NCI-H524 (cell line): ENCODE results near the gene RNF220.

Experiments
- DNase-seq, 2 experiments: peaks; one replicate each; lab custom pipeline; 2025; lab: John Stamatoyannopoulos, UW

RNF220 gene

GRCh38 chr1:44407430-44408211 lies 2.6 kb downstream of the RNF220 start:
- DNase-seq: peak in 1 of 2 experiments; percentile 14

DNA sequence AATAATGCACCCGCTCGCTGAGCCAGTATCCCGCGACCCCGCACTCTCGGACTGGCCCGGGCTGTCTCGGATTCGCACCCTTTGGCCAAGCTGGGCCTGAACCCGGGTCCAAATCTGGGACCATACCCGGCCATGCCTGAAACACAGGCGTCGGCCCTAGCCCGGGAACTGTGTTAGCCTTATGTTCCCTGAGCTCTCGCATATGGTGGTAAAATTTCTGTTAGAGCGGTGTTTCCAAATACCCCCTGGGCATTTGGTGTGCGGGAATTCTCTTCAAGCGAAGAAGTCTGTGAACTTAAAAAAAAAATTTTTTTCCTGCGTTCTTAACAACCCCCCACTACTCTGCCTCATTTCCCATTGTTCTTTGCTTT lies 3.1 kb downstream of the RNF220 start:
- peak in 1 of 2 experiments; percentile 21 for DNase-seq

DNA sequence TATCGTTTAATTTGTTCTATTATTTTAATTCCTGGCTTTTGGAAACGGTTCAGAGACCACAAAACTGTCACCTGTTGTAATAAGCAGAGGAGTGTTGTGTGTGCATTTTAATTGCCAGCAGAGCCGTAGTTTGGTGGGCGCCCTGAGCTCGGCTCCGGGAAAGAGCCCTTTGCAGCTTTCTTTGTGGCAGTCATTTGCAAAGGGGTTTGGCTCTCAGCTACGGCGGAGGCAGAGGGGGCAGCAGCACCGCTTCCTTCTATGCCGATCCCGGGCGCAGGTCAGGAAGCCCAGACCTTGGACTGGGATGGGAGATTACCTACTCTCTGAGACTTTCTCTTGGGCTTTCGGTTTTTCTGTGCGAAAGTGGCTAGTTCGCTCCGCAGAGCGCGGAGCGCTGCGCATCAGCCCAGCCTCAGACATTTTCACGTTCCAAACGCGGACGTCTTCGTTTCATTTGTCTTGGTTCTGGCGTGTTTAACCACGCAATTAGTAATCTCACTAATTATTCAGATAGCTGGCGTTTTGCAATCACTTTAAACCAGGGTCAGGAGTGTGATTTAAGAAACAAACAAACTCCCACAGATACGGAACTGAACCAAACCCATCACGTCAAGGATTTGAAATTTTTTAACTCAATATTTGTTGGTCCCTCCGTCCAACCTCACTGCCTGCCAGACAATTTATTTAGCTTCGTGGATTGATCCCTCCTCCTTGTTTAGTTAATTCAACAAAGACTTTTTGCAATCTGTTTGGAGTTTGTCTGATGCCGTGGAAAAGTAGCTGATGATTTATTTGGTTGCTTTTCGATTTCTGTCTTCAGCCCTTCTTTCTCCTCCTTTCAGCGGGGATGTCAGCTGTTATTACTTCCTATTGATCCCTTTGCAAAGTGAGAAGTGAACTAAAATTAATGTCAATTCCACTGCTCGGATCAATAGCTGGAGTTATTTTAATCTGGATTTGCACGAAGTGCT lies 3.9 kb downstream of the RNF220 start:
- peak in 1 of 2 experiments; percentile 35 for DNase-seq

DNA sequence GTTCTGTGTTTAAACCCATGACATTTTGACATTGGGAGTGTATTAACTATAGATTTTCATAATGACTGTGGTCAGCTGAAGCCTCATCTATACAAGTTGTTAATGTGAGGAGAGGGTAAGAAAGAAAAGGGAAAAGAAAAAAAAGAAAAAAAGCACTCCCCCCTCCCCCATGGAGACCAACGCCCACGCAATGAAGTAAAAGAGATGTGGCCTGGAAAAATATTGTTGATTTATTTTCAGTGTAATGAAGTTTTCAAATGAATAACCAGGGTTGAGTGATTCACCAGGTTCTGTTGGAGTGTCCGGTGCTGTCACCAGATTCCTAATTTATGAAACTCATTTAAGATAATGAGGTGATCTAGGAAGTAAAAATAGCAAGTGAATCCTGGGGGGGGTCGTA lies 4.7 kb downstream of the RNF220 start:
- DNase-seq: no peak

DNA sequence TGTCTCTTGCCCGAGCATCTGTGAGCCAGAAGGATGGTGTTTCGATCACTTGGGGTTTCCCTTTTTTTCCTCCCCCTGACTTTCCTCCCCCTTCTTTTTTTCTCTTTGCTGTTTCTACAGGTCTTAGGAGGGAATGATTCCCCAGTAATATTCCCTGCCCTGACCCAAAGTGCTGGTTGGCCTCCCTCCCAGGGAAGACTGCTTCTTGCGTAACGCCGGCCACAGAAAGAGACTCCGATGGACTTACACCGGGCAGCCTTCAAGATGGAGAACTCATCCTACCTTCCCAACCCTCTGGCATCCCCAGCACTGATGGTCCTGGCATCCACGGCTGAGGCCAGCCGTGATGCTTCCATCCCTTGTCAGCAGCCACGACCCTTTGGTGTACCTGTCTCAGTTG lies 6.8 kb downstream of the RNF220 start:
- DNase-seq: no peak

DNA sequence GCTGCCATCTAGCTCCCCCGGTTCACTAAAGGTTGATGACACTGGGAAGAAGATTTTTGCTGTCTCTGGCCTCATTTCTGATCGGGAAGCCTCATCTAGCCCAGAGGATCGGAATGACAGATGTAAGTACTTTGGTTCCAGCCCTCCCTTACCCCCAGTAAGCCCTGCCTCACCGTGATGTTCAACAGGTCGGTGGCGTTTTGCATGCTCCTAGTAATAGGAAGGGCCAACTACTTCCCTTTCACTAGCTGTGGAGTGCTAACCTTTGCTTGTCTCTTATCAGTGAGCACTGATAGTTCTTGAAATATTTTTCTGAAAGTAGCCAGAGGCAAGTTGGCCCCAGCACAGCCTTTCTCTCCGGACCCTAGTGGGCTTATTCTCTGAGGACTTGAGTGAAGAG lies 7.5 kb downstream of the RNF220 start:
- no peak for DNase-seq

GRCh38 chr1:44413740-44414139 lies 8.7 kb downstream of the RNF220 start:
- no peak for DNase-seq

DNA sequence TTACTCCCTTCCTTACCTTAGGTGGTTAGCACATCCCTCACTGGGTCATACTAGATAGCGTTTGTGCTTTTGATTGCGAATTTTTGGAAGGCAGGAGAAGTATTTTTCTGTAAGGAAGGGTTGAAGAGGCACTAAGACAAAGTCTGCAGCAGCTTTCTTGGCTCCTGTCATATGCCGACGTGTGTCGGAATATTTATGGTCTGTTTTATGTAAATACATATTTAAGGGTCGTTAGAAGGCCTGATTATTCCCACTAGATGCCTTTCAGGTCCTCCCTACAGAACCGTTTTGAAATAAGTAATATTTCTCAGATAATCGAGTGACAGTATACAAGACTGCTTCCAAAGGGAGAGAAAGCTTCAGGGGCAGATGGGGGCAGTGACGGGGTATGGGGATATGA lies 10.0 kb downstream of the RNF220 start:
- DNase-seq: no peak

DNA sequence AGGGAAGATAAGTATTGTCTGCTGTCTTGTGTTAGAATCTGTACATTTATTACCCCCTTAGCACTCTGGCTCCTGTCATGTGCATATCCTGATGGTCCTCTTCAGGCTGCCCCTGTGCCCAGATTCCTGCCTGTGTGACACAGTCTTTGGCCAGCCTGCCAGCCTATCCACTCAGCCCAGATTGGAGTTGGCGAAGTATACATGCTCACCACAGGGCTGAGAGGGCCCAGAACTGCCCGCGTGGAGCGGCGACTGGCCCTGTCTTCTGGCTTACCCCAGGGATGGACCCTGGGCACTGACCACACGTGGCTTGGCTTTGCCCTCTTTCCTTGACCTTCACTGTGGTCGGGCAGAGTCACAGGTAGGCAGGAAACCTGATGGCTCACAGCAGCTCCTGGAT lies 11.4 kb downstream of the RNF220 start:
- DNase-seq: no peak

DNA sequence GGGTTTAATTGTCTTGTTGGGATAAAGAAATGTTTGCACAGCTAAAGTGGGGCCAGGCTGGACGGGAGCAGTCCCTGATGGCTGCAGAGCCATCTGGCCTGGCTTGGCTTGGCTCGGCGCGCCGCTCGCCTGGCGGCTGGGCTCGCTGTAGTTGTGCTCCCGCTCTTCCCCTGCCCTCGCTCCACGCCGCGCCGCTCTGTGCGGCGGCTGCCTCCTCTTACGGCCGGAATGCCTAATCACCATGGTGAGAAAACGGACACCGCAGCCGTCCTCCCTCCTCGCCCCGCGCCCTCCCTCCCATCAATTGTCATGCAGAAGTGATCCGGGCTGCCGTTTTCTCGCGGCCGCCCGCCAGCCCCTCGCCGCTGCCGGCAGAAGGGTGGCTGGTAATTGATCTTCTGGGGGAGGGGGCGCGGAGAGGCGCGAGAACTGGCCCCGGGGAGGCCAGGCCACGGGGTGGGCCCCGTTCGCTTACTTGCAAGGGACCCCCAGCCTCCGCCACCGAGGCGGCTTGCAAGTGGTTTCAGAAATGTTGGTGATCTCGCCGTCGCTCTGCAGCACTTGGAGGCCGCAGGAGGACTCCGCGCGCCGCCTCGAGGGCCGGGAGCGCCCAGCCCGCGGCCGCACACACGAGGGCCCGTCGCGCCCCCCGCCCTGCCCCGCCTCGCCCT lies 12.4 kb downstream of the RNF220 start:
- DNase-seq: peak; percentile 44 to 68

DNA sequence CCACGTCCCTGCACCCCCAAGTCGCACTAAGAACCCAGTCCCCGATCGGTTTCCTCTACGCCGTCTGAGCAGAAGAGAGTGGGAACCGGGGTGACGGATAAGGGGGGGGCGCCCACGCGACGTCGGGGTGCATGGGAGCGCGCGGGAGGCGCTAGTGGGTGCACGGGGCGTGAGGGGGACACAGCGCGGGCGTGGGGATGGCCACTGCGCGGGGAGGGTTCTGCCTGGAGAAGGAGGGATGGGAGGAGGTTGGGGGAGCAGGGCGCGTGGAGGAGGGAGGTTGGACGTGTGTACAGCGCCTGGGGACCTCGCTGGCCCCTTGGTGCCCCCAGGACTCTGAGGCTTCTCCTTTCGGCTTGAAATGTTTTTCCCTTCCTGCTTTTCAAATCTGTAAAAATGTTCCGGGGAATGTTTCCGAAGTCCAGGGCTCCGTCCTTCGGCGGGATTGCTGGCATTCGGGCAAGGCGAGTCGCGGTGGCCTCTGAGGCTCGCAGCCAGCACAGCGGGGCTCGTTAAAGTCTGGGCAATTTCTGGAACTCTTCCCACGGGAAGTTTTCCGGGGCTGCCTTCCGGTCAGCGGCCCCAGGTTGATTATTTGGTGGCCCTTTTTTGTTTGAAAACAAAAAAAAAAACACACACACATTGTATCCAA lies 13.1 kb downstream of the RNF220 start:
- no peak for DNase-seq

DNA sequence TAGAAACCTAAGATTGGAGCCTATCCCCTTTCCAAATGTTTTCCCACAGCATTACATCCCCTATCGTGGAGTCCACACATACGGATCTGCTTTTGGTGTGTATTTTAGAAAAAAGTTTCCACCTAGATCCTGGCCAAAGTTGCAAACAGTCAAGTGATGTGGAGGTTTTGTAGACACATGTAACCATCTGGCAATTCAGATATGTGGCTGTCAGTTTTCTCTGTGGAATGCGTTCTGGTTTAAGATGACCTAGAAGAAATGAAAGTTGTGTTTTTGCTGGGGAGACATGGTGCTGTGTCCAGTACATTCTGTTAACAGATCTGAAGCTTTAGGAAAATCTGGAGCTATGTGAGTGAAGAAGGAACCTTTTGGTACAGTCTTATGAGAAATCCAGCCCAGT lies 14.8 kb downstream of the RNF220 start:
- peak in 1 of 2 experiments; percentile 12 for DNase-seq

DNA sequence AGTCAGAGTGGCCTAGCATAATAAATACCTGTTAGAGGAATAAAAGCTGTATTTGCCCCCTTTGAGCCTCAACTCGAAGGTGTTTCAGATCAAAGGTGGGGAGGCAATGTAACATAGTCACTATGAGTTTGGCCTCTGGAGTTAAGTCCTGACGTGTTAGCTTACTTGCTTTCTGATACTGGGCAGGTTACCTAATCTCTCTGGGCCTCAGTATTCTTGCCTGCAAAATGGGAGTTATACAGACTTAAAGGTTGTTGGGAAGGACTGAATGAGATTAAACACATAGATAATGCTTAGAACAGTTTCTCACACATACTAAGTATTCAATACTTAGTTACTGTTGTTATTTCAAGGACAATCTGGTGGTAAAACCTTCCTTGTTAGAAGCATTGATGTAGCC lies 15.5 kb downstream of the RNF220 start:
- DNase-seq: no peak

DNA sequence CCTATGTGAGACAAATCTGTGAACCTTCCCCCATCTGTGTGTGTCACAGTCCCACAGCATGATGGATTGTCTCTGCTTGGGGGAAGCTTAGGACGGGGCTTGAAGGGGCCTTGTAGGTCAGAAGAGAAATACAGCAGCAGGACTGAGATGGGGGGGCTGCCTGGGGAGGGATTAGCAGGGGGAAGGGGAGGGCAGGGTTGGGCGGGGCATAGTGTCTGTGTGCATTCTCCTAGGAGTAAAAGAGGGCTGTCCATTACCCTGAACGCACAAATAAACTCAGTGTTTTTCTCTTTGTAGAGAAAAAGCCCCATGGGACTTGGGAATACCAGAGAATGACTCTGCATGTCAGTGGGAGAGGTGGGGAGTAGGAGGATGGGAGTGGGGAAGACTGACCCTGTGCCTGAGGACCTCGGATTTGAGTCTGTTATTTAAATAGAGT lies 16.4 kb downstream of the RNF220 start:
- peak; percentile 85 to 91 for DNase-seq

DNA sequence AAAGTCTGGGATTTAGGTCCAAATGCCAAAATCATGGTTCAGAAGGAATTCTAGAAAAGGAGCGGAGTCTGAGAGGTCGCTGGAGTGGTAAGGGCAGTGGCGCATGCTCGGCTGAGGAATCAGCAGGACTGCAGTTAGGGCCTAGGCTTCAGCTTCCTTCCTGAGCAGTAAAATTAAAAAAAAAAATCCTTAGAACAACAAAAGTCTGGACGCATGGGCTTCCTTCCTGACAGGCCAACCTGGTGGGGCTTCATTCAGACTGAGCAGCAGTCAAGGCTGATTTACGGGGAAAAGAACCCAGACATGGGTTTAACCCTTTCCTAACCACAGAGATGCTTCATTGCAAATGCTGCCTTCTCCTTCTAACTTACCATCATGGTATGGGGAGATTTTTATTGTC lies 17.1 kb downstream of the RNF220 start:
- DNase-seq: no peak

- DNase-seq: no peak
Observed at GRCh38 chr1:44423591-44424537, 18.8 kb downstream of the RNF220 start.

DNA sequence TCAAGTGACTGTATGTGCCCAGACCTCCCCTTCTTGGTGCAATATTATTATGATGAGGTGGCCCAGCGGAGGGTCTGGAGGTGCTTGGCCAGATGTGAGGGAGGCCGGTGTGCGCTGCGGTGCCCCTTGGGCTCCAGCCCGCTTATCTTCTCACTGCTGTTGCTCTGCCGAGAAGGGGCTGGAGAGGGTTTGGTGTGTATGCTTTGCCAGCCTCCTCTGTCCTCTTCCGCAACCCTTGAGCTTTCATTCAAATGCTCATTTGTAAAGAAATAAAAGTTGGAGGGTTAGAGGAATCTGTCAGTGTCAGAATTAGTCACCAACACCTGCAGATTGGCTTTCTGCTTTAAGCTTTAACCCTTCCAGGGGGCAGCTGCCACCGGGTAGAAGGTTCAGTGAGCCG lies 19.7 kb downstream of the RNF220 start:
- DNase-seq: no peak

DNA sequence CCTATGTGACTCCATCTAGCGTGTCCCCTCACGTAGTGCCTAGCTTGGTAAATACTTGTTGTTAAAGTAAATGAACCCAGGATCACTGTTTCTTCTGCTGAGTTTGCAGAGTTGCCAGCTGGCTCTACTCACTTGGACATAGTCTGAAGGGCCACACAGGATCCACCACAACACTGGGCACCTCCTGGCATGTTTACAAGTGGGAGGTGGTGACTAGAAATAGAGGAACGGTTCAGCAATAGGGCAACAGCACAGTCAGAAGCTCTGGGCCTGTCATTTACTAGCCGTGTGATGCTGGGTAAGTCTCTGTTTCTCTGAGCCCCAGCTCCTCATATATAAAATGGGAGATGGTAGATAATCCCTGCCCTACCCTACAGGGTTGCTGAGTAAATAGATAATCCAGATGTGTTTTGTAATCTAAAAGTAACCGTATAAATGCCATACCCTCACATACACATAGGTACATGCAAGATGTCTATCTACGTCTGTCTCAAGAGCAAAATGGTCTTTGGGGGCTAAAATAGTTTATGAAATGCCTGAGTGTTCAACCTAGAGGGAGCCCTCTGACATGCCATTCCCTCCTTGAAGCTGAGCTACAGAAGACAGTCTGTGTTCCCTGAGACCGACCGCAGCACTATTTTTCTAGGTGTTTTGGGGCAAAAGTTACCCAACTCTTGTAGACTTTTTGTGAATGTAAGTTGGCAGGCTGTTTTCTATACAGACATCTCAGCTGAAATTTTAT lies 20.5 kb downstream of the RNF220 start:
- DNase-seq: no peak

GRCh38 chr1:44431861-44432260 lies 26.8 kb downstream of the RNF220 start:
- no peak for DNase-seq

GRCh38 chr1:44433209-44433608 lies 28.2 kb downstream of the RNF220 start:
- no peak for DNase-seq
